HepG2 (cell line): ENCODE measurements around the gene ST3GAL2. TPM values are rescaled to one million over a fixed set of nuclear protein-coding genes. Genes with fewer than 3 reads are reported as not detected.
A peak's percentile ranks its signal among the peaks of the same experiment; 100 is the strongest.

Experiments used
- CEBPG ChIP-seq: IDR thresholded peaks from 2 replicates; pipeline ENCODE4 v1.6.1; 2016
- EP300 ChIP-seq, 3 experiments: sonication (generic) in 1 of 3; formaldehyde crosslinking in 1 of 3; IDR thresholded peaks; 2 replicates each; pipeline versions ENCODE4 v1.5.1 to v1.6.1; 2011 to 2020; ENCODE audit warnings: low read depth in 2 of 3, low read length in 2 of 3, borderline replicate concordance in 1 of 3, improper control_type of control experiment in 1 of 3, mild to moderate bottlenecking in 1 of 3, missing genetic modification reagents in 1 of 3, moderate library complexity in 1 of 3
- FOXA1 ChIP-seq, 2 experiments: fragments of 450-650 bp in 1 of 2; sonication (generic) in 1 of 2; formaldehyde crosslinking in 1 of 2; IDR thresholded peaks; 2 replicates each; pipeline versions ENCODE4 v1.4.0 to v1.6.1; 2016 to 2020; ENCODE audit warnings: missing genetic modification reagents in 1 of 2
- FOXC1 ChIP-seq: sonication (generic); formaldehyde crosslinking; IDR thresholded peaks from 2 replicates; pipeline ENCODE4 v1.8.0; 2022; ENCODE audit warnings: mild to moderate bottlenecking, missing genetic modification reagents, borderline replicate concordance
- MTA3 ChIP-seq: sonication (generic); formaldehyde crosslinking; IDR thresholded peaks from 2 replicates; pipeline ENCODE4 v1.4.0; 2020; ENCODE audit warnings: missing genetic modification reagents
- PHF8 ChIP-seq: sonication (generic); formaldehyde crosslinking; IDR thresholded peaks from 2 replicates; pipeline ENCODE4 v1.5.0; 2020; ENCODE audit warnings: missing genetic modification reagents
- ZNF20 ChIP-seq: sonication (generic); formaldehyde crosslinking; IDR thresholded peaks from 2 replicates; pipeline ENCODE4 v1.4.0; 2020; ENCODE audit warnings: mild to moderate bottlenecking, moderate library complexity, missing genetic modification reagents
- ZNF598 ChIP-seq: sonication (generic); formaldehyde crosslinking; IDR thresholded peaks from 2 replicates; pipeline ENCODE4 v1.5.1; 2020; ENCODE audit warnings: mild to moderate bottlenecking, missing genetic modification reagents, borderline replicate concordance
- polyA plus RNA-seq, 8 experiments: library from polyadenylated mRNA; depleted of rRNA in 3 of 8; stranded (reverse) in 7 of 8; unstranded in 1 of 8; fragments of >200 nt; fragmentation: Illumina TruSeq in 4 of 8; extraction: Trizol in 4 of 8; gene quantifications; 2 replicates each; pipeline versions ENCODE4 v1.2.1 to v1.2.3, GENCODE V29; 2011 to 2016; ENCODE audit warnings: low read depth in 4 of 8, missing spikeins in 1 of 8, mixed read lengths in 1 of 8; ENCODE audit not compliant: insufficient read depth in 1 of 8
- total RNA-seq, 5 experiments: library from RNA; depleted of rRNA; stranded (reverse); fragments of >200 nt; fragmentation: Illumina TruSeq; extraction: Trizol; gene quantifications; 2 replicates each; pipeline ENCODE4 v1.2.3, GENCODE V29; 2016; ENCODE audit warnings: low read depth in 1 of 5
- TF ChIP-seq, protein P1 (sequence below): sonication (generic); formaldehyde crosslinking; IDR thresholded peaks from 2 replicates; pipeline ENCODE4 v1.4.0; 2020; ENCODE audit warnings: missing genetic modification reagents, borderline replicate concordance
- TF ChIP-seq, protein P2 (sequence below): sonication (generic); formaldehyde crosslinking; IDR thresholded peaks from 2 replicates; pipeline ENCODE4 v1.4.0; 2020; ENCODE audit warnings: missing genetic modification reagents
- TF ChIP-seq, protein P3 (sequence below): sonication (generic); formaldehyde crosslinking; IDR thresholded peaks from 2 replicates; pipeline ENCODE4 v1.4.0; 2020; ENCODE audit warnings: missing genetic modification reagents, borderline replicate concordance
- TF ChIP-seq, protein P4 (sequence below): sonication (generic); formaldehyde crosslinking; conservative IDR thresholded peaks from 2 replicates; pipeline ENCODE4 v1.8.0; 2022; ENCODE audit warnings: low read depth, missing genetic modification reagents
- TF ChIP-seq, protein P5 (sequence below): sonication (generic); formaldehyde crosslinking; IDR thresholded peaks from 2 replicates; pipeline ENCODE4 v1.4.0; 2020; ENCODE audit warnings: missing genetic modification reagents
- TF ChIP-seq, protein P6 (sequence below): sonication (generic); formaldehyde crosslinking; IDR thresholded peaks from 2 replicates; pipeline ENCODE4 v1.5.0; 2020; ENCODE audit warnings: mild to moderate bottlenecking, low read depth, missing genetic modification reagents, borderline replicate concordance

Gene ST3GAL2
- total and polyA plus RNA-seq, 2 of the 13 experiments (the other 11 are each of a cell fraction or from before 2014, with no cell fraction given), result 16.3 to 24.9 TPM

DNA sequence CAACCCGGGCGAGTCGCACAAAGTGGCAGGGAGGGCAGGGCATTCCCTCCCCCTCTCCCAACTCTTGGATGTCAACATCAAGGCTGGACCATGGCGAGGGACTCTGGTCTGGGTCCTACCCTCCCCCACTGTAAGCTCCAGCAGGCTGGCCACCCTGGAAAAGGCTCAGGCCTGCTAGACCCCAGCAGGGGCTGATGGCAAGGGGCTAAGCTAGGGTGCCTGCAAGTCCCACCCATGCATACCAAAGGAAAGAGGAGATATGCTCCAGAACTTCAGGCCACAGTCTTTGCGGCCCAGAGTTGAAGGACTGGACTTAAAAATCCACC, 19.9 kb downstream of the ST3GAL2 start (continued):
- TF ChIP-seq, protein P1, sequence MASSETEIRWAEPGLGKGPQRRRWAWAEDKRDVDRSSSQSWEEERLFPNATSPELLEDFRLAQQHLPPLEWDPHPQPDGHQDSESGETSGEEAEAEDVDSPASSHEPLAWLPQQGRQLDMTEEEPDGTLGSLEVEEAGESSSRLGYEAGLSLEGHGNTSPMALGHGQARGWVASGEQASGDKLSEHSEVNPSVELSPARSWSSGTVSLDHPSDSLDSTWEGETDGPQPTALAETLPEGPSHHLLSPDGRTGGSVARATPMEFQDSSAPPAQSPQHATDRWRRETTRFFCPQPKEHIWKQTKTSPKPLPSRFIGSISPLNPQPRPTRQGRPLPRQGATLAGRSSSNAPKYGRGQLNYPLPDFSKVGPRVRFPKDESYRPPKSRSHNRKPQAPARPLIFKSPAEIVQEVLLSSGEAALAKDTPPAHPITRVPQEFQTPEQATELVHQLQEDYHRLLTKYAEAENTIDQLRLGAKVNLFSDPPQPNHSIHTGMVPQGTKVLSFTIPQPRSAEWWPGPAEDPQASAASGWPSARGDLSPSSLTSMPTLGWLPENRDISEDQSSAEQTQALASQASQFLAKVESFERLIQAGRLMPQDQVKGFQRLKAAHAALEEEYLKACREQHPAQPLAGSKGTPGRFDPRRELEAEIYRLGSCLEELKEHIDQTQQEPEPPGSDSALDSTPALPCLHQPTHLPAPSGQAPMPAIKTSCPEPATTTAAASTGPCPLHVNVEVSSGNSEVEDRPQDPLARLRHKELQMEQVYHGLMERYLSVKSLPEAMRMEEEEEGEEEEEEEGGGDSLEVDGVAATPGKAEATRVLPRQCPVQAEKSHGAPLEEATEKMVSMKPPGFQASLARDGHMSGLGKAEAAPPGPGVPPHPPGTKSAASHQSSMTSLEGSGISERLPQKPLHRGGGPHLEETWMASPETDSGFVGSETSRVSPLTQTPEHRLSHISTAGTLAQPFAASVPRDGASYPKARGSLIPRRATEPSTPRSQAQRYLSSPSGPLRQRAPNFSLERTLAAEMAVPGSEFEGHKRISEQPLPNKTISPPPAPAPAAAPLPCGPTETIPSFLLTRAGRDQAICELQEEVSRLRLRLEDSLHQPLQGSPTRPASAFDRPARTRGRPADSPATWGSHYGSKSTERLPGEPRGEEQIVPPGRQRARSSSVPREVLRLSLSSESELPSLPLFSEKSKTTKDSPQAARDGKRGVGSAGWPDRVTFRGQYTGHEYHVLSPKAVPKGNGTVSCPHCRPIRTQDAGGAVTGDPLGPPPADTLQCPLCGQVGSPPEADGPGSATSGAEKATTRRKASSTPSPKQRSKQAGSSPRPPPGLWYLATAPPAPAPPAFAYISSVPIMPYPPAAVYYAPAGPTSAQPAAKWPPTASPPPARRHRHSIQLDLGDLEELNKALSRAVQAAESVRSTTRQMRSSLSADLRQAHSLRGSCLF, result no peak
- TF ChIP-seq MTA3 (CRISPR knock-in tag), result no peak
- TF ChIP-seq, protein P2, sequence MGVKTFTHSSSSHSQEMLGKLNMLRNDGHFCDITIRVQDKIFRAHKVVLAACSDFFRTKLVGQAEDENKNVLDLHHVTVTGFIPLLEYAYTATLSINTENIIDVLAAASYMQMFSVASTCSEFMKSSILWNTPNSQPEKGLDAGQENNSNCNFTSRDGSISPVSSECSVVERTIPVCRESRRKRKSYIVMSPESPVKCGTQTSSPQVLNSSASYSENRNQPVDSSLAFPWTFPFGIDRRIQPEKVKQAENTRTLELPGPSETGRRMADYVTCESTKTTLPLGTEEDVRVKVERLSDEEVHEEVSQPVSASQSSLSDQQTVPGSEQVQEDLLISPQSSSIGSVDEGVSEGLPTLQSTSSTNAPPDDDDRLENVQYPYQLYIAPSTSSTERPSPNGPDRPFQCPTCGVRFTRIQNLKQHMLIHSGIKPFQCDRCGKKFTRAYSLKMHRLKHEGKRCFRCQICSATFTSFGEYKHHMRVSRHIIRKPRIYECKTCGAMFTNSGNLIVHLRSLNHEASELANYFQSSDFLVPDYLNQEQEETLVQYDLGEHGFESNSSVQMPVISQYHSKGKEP (CRISPR knock-in tag), result no peak
- TF ChIP-seq FOXC1, result no peak
- 0 out of 2 replicates have a peak, but pooled peaks have one; percentile 28 for TF ChIP-seq CEBPG (CRISPR knock-in tag)
- TF ChIP-seq EP300 (IDR thresholded peaks at IDR 0.05; ENCODE audit: low read depth in 2 of 2, low read length in 2 of 2), result no peak
- 0 out of 2 replicates have a peak, but pooled peaks have one; percentile 14 for TF ChIP-seq EP300 (CRISPR knock-in tag; IDR thresholded peaks at IDR 0.05; ENCODE audit: borderline replicate concordance)
- TF ChIP-seq, protein P3, sequence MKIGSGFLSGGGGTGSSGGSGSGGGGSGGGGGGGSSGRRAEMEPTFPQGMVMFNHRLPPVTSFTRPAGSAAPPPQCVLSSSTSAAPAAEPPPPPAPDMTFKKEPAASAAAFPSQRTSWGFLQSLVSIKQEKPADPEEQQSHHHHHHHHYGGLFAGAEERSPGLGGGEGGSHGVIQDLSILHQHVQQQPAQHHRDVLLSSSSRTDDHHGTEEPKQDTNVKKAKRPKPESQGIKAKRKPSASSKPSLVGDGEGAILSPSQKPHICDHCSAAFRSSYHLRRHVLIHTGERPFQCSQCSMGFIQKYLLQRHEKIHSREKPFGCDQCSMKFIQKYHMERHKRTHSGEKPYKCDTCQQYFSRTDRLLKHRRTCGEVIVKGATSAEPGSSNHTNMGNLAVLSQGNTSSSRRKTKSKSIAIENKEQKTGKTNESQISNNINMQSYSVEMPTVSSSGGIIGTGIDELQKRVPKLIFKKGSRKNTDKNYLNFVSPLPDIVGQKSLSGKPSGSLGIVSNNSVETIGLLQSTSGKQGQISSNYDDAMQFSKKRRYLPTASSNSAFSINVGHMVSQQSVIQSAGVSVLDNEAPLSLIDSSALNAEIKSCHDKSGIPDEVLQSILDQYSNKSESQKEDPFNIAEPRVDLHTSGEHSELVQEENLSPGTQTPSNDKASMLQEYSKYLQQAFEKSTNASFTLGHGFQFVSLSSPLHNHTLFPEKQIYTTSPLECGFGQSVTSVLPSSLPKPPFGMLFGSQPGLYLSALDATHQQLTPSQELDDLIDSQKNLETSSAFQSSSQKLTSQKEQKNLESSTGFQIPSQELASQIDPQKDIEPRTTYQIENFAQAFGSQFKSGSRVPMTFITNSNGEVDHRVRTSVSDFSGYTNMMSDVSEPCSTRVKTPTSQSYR, result peak; percentile 93
- TF ChIP-seq, protein P4, sequence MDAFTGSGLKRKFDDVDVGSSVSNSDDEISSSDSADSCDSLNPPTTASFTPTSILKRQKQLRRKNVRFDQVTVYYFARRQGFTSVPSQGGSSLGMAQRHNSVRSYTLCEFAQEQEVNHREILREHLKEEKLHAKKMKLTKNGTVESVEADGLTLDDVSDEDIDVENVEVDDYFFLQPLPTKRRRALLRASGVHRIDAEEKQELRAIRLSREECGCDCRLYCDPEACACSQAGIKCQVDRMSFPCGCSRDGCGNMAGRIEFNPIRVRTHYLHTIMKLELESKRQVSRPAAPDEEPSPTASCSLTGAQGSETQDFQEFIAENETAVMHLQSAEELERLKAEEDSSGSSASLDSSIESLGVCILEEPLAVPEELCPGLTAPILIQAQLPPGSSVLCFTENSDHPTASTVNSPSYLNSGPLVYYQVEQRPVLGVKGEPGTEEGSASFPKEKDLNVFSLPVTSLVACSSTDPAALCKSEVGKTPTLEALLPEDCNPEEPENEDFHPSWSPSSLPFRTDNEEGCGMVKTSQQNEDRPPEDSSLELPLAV (CRISPR knock-in tag), result no peak
- TF ChIP-seq ZNF20 (CRISPR knock-in tag), result no peak
- no peak for TF ChIP-seq PHF8 (CRISPR knock-in tag)
- TF ChIP-seq ZNF598 (CRISPR knock-in tag), result no peak
- TF ChIP-seq FOXA1 (IDR thresholded peaks at IDR 0.05), result no peak
- peak; percentile 49; the same call in 1 of the 2 replicates for TF ChIP-seq FOXA1 (CRISPR knock-in tag; IDR thresholded peaks at IDR 0.05)
- TF ChIP-seq, protein P5, sequence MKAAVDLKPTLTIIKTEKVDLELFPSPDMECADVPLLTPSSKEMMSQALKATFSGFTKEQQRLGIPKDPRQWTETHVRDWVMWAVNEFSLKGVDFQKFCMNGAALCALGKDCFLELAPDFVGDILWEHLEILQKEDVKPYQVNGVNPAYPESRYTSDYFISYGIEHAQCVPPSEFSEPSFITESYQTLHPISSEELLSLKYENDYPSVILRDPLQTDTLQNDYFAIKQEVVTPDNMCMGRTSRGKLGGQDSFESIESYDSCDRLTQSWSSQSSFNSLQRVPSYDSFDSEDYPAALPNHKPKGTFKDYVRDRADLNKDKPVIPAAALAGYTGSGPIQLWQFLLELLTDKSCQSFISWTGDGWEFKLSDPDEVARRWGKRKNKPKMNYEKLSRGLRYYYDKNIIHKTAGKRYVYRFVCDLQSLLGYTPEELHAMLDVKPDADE, result no peak
- TF ChIP-seq, protein P6, sequence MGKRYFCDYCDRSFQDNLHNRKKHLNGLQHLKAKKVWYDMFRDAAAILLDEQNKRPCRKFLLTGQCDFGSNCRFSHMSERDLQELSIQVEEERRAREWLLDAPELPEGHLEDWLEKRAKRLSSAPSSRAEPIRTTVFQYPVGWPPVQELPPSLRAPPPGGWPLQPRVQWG (CRISPR knock-in tag), result no peak
